ENCODE data around the gene PLEKHM3. TPM values are rescaled to one million over a fixed set of nuclear protein-coding genes. Genes with fewer than 3 reads are reported as not detected.

Gene PLEKHM3
- total and polyA plus RNA-seq, 2 of the 13 experiments (the other 11 are each of a cell fraction or from before 2014, with no cell fraction given): 4.5 to 4.7 TPM

GRCh38 chr2:207926133-207926988 lies 99.0 kb downstream of the PLEKHM3 start (continued):
- TF ChIP-seq THAP9 (CRISPR knock-in tag; IDR thresholded peaks at IDR 0.05; ENCODE audit: borderline replicate concordance) (no peak), ARHGAP35 (CRISPR knock-in tag; IDR thresholded peaks at IDR 0.05; ENCODE audit: borderline replicate concordance) (no peak), HMG20B (CRISPR knock-in tag; conservative IDR thresholded peaks at IDR 0.05) (peak; percentile 46; the same call in 1 of the 2 replicates), ZNF792 (CRISPR knock-in tag; IDR thresholded peaks at IDR 0.05) (peak; percentile 70; the same call in 1 of the 2 replicates), TAF1 (CRISPR knock-in tag; IDR thresholded peaks at IDR 0.05) (no peak; the same call in 1 of the 2 replicates), ZNF256 (CRISPR knock-in tag; conservative IDR thresholded peaks at IDR 0.05) (0 out of 2 replicates have a peak, but pooled peaks have one; percentile 53), NAIF1 (CRISPR knock-in tag; IDR thresholded peaks at IDR 0.05; ENCODE audit: borderline replicate concordance) (no peak), PREB (CRISPR knock-in tag; IDR thresholded peaks at IDR 0.05) (no peak), ZNF253 (CRISPR knock-in tag; IDR thresholded peaks at IDR 0.05; ENCODE audit: borderline replicate concordance) (no peak), ZNF644 (CRISPR knock-in tag; IDR thresholded peaks at IDR 0.05; ENCODE audit: low read depth) (peak; percentile 80), ZNF180 (CRISPR knock-in tag; IDR thresholded peaks at IDR 0.05; ENCODE audit: borderline replicate concordance, low read depth) (no peak), NCOA2 (CRISPR knock-in tag; IDR thresholded peaks at IDR 0.05) (peak; percentile 66; the same call in 1 of the 2 replicates), MATR3 (CRISPR knock-in tag; IDR thresholded peaks at IDR 0.05) (no peak), HDAC1 (CRISPR knock-in tag; IDR thresholded peaks at IDR 0.05) (peak; percentile 27; the same call in 1 of the 2 replicates), SKI (IDR thresholded peaks at IDR 0.05; ENCODE audit: partially characterized antibody) (peak; percentile 82)
- TF ChIP-seq, protein P1, sequence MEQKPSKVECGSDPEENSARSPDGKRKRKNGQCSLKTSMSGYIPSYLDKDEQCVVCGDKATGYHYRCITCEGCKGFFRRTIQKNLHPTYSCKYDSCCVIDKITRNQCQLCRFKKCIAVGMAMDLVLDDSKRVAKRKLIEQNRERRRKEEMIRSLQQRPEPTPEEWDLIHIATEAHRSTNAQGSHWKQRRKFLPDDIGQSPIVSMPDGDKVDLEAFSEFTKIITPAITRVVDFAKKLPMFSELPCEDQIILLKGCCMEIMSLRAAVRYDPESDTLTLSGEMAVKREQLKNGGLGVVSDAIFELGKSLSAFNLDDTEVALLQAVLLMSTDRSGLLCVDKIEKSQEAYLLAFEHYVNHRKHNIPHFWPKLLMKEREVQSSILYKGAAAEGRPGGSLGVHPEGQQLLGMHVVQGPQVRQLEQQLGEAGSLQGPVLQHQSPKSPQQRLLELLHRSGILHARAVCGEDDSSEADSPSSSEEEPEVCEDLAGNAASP (CRISPR knock-in tag; IDR thresholded peaks at IDR 0.05; ENCODE audit: borderline replicate concordance): peak; percentile 86
- TF ChIP-seq, protein P2, sequence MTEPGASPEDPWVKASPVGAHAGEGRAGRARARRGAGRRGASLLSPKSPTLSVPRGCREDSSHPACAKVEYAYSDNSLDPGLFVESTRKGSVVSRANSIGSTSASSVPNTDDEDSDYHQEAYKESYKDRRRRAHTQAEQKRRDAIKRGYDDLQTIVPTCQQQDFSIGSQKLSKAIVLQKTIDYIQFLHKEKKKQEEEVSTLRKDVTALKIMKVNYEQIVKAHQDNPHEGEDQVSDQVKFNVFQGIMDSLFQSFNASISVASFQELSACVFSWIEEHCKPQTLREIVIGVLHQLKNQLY (CRISPR knock-in tag; IDR thresholded peaks at IDR 0.05): 0 out of 2 replicates have a peak, but pooled peaks have one; percentile 22

Measured in HepG2 (cell line).